Testis (tissue), 2 donors: ENCODE results near the gene RECQL.

Source experiments
- POLR2A ChIP-seq: fragments of 450-650 bp; IDR thresholded peaks from one replicate; pipeline ENCODE4 v1.6.1; 2017; ENCODE audit warnings: antibody characterized with exemption, mild to moderate bottlenecking, moderate library complexity
- TF ChIP-seq, protein P1 (sequence below), 3 experiments: fragments of 450-650 bp in 2 of 3; fragments of 200-600 bp in 1 of 3; sonication (generic) in 1 of 3; IDR thresholded peaks; one replicate each; pipeline ENCODE4 v1.5.1; 2016 to 2019; ENCODE audit warnings: antibody characterized with exemption in 3 of 3, mild to moderate bottlenecking in 2 of 3, moderate library complexity in 1 of 3

DNA sequence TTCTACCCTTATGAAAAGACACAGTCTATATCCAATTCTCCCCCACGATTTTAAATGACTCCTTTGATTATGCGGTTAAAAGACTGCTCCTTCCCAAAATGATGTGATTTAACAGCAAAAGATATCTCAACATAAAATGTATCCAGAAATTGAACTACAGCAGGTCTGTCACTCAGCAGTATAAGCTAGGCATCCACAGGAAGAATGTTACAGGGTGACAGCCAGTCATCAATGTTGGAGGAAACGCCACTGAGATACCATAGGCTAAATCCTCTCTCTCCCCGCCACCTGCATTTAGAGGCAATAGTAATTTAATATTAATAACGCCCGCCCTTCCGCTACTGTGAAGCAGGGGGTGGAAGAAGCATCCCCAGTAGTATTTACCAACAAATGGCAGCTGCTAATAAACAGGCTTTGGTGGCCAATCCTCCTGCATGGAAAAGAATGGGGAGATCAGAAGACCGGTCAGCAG is 613 bp downstream of the RECQL start:
- TF ChIP-seq, protein P1, sequence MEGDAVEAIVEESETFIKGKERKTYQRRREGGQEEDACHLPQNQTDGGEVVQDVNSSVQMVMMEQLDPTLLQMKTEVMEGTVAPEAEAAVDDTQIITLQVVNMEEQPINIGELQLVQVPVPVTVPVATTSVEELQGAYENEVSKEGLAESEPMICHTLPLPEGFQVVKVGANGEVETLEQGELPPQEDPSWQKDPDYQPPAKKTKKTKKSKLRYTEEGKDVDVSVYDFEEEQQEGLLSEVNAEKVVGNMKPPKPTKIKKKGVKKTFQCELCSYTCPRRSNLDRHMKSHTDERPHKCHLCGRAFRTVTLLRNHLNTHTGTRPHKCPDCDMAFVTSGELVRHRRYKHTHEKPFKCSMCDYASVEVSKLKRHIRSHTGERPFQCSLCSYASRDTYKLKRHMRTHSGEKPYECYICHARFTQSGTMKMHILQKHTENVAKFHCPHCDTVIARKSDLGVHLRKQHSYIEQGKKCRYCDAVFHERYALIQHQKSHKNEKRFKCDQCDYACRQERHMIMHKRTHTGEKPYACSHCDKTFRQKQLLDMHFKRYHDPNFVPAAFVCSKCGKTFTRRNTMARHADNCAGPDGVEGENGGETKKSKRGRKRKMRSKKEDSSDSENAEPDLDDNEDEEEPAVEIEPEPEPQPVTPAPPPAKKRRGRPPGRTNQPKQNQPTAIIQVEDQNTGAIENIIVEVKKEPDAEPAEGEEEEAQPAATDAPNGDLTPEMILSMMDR (IDR thresholded peaks at IDR 0.05): no peak
- no peak for TF ChIP-seq POLR2A
